Measurements from ENCODE around the gene VSX2. TPM values are rescaled to one million over a fixed set of nuclear protein-coding genes. Genes with fewer than 3 reads are reported as not detected.

VSX2 gene
- total RNA-seq, 2 donors from 2014 or later: not detected

DNA sequence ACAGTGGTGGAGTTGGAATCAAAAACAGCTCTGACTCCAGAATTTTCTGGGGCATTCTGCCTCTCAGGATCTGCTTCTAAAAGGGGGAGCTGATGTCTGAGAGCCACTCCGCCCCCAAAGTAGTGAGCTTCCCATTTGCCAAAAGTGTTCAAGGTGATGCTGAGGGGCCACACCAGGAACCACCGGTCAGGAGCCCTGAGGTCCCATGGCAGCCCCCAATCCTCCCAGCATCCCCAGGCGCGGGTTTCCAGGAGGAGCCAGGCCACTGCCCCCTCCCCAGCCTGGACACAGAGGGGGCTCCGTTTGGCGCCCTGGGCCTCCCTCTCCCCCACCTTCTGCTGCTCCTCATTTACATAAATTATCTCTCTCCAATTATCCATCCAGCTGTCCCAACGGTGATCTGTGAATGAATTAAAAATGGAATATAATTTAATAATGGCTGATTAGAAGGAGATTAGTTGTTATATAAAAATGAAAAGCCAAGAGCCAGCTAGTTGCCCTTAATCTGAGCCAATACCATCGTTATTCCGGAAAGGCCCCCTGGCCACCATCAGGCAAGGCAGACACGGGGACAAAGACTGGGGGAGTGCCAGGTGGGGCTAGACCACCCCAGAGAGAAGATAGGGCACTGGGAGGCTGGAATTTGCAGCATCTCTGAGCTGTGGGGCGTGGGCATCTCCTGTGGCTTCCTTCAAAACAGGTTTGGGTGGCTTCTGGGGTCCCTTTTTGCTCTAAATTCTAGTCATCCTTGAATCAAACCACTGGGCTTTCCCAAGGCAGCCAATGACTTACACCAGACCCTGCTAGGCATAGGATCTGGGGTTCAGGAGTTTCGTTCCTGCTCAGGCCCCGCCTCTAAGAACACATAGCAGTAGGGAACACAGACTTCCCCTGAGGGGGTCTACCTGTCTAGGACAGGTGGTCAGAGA lies 19.7 kb upstream of the VSX2 start:
- TF ChIP-seq, protein P1, sequence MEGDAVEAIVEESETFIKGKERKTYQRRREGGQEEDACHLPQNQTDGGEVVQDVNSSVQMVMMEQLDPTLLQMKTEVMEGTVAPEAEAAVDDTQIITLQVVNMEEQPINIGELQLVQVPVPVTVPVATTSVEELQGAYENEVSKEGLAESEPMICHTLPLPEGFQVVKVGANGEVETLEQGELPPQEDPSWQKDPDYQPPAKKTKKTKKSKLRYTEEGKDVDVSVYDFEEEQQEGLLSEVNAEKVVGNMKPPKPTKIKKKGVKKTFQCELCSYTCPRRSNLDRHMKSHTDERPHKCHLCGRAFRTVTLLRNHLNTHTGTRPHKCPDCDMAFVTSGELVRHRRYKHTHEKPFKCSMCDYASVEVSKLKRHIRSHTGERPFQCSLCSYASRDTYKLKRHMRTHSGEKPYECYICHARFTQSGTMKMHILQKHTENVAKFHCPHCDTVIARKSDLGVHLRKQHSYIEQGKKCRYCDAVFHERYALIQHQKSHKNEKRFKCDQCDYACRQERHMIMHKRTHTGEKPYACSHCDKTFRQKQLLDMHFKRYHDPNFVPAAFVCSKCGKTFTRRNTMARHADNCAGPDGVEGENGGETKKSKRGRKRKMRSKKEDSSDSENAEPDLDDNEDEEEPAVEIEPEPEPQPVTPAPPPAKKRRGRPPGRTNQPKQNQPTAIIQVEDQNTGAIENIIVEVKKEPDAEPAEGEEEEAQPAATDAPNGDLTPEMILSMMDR (IDR thresholded peaks at IDR 0.05): no peak
- H3K36me3 ChIP-seq: no peaks in the 10 kb centered on the region
- H3K4me1 ChIP-seq: peaks cover 0 to 12% of the 10 kb centered on the region in 2 donors
- no peak overlapping the region for H3K27ac ChIP-seq
- no peak overlapping the region for H3K4me3 ChIP-seq
- no peak for DNase-seq (ENCODE audit: low spot score)
- H3K9me3 ChIP-seq: no peaks in the 10 kb centered on the region
- H3K27me3 ChIP-seq: no peaks in the 10 kb centered on the region

DNA sequence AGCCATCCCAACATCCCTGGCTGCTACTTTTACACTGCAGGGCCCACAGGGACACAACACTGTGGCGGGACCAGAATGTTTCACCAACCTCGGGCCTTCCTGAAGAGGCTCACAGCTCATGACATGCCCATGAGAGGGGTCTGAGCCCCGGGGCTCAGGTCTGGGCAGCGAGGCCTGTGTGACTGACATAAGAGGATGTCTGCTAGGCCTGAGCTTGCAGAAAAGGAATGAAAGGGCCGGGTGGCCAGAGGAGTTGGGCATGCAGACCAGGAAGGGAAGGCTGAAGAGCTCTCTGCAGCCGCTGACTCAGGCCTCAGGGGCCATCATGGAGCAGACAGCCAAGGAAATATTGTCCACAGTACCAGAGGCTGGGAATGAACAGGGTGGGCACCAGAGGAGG lies 18.3 kb upstream of the VSX2 start:
- no peaks in the 10 kb centered on the region for H3K27me3 ChIP-seq

DNA sequence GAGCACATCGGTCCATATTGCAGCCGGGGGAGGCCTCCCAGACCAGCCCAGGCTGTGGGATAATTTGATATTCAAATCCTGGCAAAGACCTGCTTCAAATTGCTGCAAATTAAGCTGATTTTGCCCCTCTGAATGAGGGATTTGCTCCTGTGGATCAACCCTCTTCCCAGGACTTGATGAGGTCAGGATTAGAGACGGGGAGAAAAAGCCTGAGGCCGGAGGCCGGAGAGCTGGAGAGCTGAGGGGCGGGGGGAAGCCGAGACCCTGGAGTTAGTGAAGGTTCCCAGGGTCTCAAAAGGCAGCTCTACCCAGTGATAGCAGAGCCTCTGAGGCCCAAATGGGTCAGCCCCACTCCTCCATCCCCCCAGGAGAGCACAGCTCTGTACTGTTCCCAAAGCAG lies 17.5 kb upstream of the VSX2 start:
- Histone ChIP-seq H3K36me3 (no peaks in the 10 kb centered on the region), H3K27ac (no peak overlapping the region), H3K9me3 (no peaks in the 10 kb centered on the region), H3K27me3 (no peaks in the 10 kb centered on the region), H3K4me1 (peaks cover 0 to 12% of the 10 kb centered on the region in 2 donors), H3K4me3 (no peak overlapping the region)
- DNase-seq (ENCODE audit: low spot score): no peak
- TF ChIP-seq, protein P1 (IDR thresholded peaks at IDR 0.05): no peak

More for the DNA sequence above, 18.3 kb upstream of the VSX2 start:
- DNase-seq (ENCODE audit: low spot score): no peak
- TF ChIP-seq, protein P1 (IDR thresholded peaks at IDR 0.05): no peak
- Histone ChIP-seq H3K27ac (no peak overlapping the region), H3K36me3 (no peaks in the 10 kb centered on the region), H3K9me3 (no peaks in the 10 kb centered on the region), H3K4me3 (no peak overlapping the region), H3K4me1 (peaks cover 0 to 12% of the 10 kb centered on the region in 2 donors)

DNA sequence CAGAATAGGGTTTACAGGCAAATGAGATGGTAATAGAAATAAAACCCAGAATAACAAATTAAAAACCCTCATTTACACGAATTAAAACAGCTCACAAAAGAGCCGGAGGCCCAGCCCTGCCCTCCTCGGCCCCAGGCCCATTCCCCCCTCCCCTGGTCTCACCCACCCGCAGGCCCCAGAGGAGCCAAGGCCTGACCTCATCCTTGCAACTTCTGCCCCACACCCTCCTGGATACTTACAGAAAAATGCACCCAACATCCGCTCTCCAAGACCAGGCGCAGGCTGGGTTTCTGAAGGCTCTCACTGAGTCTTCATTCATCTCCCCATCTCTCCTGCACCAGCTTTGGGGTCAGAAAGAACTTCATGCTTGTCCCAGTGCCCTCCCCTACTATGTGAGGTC lies 16.2 kb upstream of the VSX2 start:
- TF ChIP-seq, protein P1 (IDR thresholded peaks at IDR 0.05): no peak
- H3K4me1 ChIP-seq: peaks cover 0 to 6% of the 10 kb centered on the region in 2 donors
- no peaks in the 10 kb centered on the region for H3K9me3 ChIP-seq
- H3K27ac ChIP-seq: no peak overlapping the region
- H3K27me3 ChIP-seq: no peaks in the 10 kb centered on the region
- H3K36me3 ChIP-seq: no peaks in the 10 kb centered on the region
- no peak for DNase-seq (ENCODE audit: low spot score)
- H3K4me3 ChIP-seq: no peak overlapping the region

DNA sequence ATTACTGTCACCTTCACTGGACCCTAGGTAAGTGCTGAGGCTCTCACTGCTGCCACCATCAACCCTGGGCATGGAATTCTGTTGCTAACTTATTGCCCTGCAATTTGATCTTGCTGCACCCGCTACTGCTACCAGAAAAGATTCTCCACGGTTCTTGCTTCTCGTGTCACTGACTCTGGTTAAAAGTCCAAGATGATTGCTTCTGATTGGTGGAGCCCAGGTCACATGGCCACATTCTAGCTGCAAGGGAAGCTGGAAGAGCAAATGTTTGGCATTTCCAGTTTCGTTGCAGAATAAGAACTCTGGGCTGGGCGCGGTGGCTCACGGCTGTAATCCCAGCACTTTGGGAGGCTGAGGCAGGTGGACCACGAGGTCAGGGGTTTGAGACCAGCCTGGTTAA lies 7.5 kb upstream of the VSX2 start:
- peaks cover 0 to 5% of the 10 kb centered on the region in 2 donors for H3K9me3 ChIP-seq
- TF ChIP-seq, protein P1 (IDR thresholded peaks at IDR 0.05): no peak

More for the DNA sequence above, 7.5 kb upstream of the VSX2 start:
- Histone ChIP-seq H3K4me1 (no peaks in the 10 kb centered on the region), H3K27ac (no peak overlapping the region), H3K4me3 (no peak overlapping the region), H3K27me3 (no peaks in the 10 kb centered on the region), H3K36me3 (no peaks in the 10 kb centered on the region)
- no peak for DNase-seq (ENCODE audit: low spot score)

Data from right atrium auricular region (tissue), 2 donors.